HUDEP-2 (cell line): ENCODE results near the gene SLC25A5.
"Not testable (repeated sequence)": the region's sequence is repeated elsewhere in the genome, so short reads cannot be mapped to it uniquely, and the experiment has no call there.

Experiments used
- DNase-seq, 76 experiments: peaks; one replicate each; lab custom pipeline; 2025; ENCODE audit not compliant: unreplicated experiment in 76 of 76; lab: John Stamatoyannopoulos, UW

Gene SLC25A5

DNA sequence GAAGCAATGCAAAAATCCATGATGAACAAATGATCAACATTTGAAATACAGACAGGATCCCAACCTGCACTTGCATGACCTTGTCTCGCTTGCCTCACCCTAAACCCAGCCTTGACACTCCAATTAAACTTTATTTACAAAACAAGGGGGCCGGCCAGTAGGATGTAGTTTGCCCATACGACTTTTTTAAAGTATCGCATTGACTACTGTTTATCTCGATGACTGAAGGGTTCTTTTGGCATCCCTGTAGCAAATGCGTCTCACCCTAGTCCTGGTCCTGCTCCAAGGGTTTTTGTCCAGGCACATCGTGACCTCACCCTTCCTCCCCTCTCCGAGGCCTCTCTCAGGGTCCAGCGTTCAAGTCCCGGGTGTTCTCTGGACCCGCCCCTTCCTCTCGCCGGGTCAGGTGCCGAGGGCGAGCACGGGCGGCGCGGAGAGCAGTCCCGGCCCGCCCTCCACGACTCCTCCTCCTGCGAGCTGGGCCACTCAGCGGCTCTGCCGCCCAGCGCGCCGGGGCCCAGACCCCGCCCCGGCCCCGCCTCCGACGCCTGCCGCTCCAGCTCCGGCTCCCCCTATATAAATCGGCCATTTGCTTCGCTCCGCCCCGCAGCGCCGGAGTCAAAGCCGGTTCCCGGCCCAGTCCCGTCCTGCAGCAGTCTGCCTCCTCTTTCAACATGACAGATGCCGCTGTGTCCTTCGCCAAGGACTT is at the start of gene SLC25A5:
Gene SLC25A5, plus strand, starts transcription at position 603 of the 709 bp plus-strand sequence. Its CDS starts 72 bp downstream, at position 675.
- DNase-seq, result peak in 74 of 76 experiments; percentile 2 to 84 (median 69)

DNA sequence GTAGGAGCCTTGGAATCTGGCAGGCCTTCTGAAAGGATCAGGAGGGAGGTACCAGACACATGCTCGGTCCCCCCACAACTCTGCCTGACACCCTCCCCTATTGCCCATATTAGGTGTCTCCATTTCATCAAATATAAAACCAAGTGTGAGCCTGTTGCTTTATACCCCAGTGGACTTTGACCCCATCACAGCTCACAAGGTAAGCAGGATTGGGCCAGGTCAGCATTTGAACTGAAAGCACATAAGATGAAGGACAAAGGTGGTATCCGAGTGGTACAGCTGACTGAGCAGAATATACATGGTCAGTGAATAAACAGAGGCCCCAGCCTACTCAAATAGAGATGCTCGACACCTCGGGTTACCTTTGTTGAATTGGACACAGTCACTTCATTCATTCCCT is 49.1 kb upstream of the SLC25A5 start:
- DNase-seq, result no peak

DNA sequence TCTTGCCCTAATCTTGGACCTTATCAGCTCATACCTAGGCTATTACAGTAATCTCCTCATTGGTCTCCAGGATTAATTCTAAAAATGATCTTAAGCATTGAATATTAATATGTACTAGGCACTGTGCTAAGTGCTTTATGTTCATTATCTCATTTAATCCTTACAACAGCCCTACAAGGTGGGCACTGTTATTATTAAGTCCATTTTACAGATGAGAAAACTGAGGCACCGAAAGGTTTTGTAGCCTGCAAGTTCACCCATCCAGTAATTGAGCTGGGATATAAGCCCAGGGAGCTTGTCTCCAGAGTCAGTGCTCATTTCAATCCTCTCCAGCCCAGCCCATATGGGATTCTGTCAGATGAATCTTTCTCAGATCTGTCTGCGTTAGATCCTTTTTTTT is 48.3 kb upstream of the SLC25A5 start:
- DNase-seq, result no peak

DNA sequence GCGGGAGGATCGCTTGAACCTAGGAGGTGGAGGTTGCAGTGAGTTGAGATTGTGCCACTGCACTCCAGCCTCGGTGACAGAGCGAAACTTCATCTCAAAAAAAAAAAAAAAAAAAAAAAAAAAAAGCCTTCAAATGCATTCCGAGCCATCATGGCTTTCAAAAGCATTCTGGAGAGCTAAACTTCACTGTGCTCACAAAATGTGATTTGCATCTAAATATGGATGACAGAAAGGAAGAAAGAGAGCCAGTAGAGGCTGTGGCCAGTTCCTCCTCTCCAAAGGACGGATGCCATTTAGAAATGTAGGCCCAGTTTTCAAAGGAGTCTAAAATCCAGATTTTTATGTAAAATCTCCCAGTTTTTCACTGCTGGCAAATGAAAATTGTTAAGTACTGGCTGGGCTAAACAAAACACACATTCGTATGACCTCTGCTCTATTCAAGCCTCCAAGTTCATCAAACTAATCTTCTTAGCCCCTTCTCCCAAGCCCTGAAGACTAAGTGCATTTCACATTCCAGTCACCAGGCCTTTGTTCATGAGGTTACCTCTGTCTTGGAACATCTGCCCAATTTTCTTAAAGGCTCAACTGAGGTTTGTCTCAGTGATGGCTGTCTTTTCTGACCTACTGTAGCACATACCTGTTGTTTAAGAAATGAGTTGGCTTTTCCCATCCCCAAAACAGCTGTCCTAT is 47.1 kb upstream of the SLC25A5 start:
- DNase-seq, result no peak

DNA sequence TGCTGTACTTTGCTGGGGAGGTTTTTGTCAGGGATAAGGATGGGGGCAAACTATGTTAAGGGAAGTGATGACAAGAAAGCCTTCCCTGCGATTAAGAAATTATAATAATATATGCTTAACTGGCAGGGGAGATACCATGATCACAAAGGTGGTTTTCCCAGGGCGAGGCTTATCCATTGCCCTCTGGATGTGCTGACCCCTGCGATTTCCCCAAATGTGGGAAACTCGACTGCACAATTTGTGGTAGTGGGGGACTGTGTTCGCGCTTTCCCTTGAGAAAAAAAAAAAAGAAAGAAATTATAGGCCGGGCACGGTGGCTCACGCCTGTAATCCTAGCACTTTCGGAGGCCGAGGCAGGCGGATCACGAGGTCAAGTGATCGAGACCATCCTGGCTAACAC is 44.6 kb upstream of the SLC25A5 start:
- DNase-seq, result no peak

DNA sequence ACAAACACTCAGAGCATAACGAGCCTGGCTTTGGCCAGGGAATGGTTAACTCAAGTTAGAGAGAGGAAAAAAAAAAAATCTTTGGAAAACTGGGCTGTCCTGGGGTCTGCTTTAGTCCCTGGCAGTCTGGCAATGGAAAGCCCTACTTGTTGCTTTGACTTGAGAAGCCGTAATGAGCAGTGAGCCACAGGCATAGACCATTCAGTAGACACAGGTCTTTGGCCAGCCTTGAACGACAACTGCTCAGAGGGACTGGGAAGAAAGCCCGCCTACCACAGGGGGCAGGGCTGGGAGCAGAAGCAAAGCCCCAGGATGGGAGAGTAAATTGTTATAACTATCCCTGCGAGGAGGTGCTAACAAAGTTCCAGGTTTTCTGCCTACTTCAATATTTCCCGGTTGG is 43.2 kb upstream of the SLC25A5 start:
- DNase-seq, result no peak

DNA sequence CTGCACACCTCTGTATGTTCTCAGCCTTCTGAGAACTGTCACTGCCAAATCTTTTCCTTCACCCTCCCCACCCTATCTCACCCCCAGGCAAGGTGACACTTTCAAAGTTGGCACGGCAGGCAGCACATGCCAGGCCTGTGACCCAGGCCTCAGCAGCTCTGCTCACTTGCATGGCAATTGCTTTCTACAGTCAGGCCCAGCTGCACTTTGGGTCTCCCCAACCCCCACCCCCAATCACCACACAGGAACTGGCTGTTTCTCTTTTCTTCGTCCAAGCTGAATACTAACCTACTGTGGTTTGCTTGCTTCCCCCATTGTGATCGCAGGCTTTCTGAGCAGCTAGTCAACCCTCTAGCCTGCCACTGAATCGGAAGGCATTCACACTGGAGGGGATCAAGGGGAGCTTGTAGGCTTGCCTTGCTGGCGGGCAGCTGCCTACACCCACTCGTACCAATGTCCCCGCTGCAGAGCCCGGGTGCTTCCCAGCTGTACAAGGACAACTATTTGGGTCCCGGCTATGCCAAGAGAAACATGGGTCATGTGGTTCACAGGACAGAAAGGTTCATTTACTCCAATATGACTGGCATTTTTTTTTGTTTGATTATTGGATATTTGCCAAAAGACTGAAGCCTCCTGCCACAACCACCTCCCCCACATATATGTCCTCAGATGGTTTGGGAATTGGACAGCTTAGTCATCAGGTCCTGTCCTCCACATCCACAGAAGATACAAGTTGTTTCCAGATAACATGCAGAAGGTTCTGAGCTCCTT is 41.0 kb upstream of the SLC25A5 start:
- DNase-seq, result peak in 21 of 76 experiments; percentile 0 to 44 (median 6)

DNA sequence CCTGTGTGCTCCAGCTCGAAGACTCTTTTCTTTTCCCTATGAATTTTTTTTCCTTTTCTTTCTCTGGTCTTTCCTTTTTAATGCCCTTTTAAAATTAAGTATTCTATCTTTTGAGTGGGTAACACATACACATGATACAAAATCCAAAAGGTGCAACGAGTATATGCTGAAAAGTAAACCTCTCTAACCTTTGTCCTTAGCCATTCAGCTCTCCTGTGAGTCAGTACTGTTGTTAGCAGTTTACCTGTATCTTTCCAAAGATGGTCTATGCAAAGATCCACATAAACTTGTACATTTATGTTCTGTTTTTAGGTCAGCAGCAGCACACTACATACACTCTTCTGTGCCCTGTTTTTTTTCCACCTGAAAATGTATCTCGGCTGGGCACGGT is 40.5 kb upstream of the SLC25A5 start:
- DNase-seq, result no peak

DNA sequence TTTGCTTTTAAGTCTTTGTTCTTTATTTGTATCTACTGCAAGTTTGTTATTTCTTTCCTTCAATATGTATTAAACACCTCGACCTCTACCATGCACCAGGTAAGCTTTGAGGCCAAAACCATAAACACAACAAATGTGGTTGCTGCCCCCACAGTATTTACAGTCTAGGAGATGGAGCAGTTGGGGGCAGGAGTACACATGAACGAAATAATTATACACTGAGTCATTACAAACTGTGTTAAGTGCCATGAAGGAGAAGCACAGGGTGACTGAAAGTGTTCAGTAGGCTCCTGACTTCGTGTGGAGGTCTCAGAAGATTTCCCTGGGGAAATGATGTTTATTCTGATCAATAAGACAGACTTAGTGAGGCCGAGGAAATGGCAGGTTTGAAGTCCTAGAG is 38.8 kb upstream of the SLC25A5 start:
- no peak for DNase-seq

DNA sequence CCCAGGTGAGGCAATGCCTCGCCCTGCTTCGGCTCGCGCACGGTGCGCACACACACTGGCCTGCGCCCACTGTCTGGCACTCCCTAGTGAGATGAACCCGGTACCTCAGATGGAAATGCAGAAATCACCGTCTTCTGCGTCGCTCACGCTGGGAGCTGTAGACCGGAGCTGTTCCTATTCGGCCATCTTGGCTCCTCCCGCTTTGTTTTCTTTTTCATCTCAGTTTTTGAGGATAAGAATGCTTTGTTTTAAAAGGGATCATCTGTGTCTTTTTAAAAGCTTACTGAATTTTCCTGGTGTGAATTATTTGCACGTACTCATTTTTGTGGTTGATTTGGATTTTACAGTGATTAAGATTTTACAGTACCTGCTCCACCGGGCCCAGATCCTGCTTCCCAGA is 26.9 kb upstream of the SLC25A5 start:
- DNase-seq, result not testable (repeated sequence)

DNA sequence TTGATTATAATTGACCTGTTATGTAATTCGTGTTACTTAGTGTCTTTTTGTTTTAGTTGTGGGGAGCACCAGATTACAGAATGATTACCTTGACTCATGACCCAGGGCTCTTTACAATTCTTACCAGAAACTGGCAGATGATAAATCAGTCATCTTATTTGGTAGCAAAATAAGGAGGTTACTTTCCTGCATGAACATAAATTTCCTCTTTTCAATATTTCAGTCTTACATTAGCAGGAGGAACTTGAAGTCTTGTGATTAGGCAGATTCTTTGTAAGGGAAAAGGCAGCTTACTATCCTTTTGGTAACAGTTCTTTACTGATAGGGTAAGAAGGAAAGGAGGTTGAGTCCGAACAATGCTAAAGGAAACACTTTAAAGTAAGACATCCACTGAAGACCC is 26.0 kb upstream of the SLC25A5 start:
- DNase-seq, result no peak

DNA sequence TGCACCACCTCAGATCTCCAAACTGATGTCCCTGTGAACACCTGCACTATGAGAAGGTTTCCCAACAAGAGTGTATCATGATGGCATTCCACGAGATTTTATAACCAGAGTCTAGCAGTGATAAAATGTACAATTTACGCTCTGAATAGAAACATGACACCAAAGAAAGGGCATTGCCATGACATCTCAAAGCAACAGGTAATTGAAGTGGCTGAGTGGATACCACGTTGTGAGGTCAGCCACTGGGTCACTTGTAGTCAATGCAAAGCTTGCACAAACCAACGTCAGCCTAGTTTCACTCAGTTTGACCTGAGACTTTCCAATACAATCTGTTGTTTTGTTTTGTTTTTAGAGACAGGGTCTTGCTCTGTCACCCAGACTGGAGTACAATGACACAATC is 15.0 kb upstream of the SLC25A5 start:
- DNase-seq, result no peak

DNA sequence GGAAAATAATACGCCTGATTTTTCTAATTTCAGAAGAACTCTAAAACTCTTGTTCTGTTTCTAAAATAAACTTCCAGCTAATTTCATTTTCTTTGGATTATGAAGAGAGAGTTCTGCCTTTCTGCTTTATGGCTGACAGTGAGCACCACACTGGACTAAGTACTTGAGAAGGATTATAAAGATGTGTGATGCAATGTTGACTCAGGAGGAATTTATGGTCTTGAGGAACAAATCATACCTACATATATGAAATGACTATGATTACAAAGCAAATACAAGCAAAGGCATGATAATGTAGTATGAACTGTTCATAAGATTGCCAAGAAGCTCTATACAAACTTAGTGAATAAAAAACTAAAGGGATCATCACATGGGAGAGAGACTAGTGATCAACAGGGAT is 13.0 kb upstream of the SLC25A5 start:
- DNase-seq, result no peak

DNA sequence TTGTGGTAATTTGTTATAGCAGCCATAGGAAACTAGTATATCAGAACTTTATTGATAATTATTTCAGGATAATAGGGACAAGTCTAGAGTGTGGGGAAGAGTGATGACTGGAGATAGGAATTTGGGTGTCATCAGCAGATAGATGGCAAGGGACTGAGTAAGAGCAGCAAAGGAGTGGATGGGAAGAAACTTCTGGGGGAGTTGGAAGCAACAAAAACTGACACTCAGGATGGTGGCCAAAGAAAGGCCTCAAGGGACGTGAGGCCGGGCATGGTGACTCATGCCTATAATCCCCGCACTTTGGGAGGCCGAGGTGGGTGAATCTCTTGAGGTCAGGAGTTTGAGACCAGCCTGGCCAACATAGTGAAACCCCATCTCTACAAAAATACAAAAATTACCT is 9.1 kb upstream of the SLC25A5 start:
- DNase-seq, result no peak

DNA sequence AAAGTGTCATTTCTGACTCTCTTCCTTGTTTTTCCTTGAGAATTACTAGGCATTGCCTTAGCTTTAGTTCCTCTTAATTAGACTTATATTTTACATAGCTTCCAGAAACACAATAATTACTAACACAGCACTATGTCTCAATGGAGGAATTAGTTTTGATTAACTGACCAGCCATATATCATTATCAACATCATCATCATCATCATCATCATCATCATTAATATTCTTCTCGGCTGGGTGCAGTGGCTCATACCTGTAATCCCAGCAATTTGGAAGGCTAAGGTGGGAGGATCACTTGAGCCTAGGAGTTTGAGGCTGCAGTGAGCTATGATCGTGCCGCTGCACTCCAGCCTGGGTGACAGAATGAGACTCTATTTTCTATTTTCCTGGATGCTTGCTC is 2.7 kb upstream of the SLC25A5 start:
- DNase-seq, result no peak

DNA sequence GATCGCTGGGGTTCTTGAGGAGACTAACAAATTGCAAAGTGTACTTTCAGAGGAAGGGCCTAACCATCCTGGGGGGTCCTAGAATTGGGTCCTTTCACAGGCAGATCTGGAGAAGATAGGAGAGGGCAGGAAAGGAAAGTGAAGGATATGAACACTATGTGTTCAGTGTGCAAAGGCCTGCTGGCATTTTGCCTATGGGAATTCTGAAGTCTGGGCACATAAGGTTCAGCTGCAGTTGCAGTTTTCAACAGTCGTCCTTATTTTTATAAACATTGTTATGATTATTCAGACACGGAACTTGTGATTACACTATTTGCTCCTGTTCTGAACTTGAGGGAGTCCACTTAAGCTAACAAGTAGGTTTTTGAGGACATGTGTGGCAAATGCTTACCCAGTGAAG is 1.3 kb upstream of the SLC25A5 start:
- DNase-seq, result no peak

DNA sequence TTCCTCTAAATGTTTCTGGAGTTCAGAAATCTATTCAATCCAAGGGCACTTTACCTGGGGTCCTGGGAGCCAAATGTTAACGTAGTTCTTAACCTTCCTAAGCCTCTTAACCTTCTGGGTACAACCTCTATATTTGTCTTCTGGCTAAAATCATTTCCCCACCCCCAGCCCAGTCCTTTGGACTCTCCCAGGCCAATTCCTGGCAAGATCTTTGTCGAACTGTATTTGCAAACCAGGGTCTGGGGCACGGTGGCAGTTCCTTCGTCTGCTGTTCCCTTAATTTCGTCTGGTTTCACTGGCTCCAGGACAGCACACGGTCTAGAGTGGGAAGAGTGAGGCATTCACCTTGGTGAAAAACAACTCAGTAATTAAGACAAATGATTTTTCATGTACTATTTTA is 811 bp upstream of the SLC25A5 start:
- no peak for DNase-seq

DNA sequence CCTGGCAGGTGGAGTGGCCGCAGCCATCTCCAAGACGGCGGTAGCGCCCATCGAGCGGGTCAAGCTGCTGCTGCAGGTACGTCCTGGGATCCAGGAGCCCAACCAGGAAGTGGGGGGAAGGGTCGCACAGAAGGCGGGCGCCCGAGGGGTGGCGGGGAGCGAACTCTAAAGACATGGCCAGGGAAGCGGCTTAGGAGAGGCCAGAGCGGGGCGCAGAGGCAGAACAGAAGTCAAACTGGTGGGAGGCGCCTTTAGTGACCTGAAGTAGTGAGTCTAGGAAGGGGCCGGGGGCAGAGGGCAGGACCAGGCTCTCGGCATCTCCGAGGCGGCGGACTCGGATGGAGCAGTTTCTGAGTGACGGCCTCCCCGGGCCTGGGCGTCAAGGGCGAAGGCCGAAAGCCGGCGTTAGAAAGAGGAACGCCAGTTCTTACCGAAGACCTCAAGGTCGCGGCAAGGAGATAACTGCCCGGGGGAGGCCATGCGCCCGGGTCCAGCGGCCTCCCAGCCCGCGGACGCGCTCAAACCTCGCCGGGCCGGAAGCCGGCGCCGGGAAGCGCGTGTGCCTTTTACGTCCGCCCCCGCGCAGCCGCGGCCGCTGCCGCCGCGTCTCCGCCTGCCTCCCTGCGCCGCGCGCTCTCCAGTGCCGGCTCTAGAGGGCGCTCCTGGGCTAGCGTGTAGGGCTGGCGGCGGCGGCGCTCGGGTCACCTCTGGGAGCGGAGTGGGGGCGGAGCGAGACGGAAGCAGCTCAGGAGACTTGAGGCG is 488 bp downstream of the SLC25A5 start:
- DNase-seq, result peak in 75 of 76 experiments; percentile 1 to 86 (median 72)

DNA sequence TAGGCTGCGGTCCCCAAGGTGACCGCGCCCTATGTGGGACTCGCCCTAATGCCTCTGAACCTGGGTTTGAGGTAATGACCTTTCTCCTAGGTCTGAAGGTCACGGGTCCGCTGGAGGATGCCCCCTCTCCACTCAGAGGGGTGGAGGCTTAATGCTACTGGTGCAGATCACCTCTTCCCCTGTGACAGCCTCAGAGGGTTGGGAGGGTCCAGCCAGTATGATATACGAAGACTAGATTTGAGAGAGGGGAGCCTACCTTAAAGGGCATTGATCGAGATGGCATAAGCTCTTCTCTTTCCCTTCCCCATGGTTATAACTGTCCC is 1.0 kb downstream of the SLC25A5 start:
- DNase-seq, result no peak

DNA sequence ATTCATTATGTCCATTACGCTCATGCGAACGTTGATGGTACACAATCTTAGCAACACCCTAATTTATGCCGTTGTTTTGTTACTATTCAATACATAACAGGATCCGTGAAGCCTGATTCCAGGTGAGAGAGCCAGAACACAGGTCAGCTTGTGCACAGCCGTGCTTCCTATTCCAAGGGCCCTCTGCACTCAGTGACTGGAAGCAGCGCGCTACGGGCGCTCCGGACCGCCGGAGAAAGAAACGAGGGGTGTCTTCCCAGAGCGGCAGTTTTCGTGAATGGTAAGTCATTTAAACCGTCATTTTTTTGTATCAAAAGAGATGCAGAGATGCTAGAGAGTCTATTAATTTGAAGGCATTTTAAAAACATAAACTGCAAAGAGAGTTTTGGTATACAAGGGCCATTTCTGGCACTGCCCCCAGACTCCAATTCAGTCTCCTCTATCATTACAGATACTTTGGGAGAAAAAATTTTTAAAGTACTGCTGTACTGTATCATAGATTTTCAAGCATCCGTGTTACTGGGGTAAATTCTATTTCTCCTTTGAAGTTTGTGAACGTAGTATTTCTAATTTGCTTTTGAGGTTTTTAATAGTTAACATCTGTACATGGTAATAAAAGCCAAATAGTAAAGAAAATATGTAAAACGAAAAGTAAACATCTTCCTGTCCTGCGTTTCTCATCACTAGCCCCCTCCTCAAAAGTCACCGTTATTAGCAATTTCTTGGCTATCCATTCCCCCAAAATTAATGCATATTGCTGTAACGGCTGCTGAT is 6.6 kb downstream of the SLC25A5 start:
- no peak for DNase-seq
